COLO668 (cell line): ENCODE data around the gene MMP8.

ENCODE experiments used
- DNase-seq: peaks from one replicate; lab custom pipeline; 2025; ENCODE audit not compliant: unreplicated experiment; lab: John Stamatoyannopoulos, UW

MMP8 gene

DNA sequence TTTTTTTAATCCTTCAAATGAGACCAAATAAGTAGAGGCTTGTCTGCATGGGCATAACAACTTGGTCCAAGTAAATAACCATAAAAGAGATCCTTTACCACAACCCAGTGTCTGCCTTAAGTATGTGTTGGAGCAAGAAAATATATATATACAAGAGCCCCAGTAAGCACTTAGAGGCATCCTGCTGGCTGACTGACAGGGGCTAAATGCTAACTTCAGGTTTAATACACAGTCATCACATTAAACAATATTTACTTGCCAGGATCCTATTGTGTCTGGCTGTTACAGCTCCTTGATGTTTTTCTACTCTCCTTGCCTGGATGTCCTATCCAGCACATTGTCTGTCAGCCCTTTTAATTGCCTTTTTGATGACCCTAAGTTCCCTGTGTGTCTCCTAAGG is 62.1 kb downstream of the MMP8 start:
- DNase-seq: no peak
